ENCODE results near the gene PMM2.

Gene PMM2

DNA sequence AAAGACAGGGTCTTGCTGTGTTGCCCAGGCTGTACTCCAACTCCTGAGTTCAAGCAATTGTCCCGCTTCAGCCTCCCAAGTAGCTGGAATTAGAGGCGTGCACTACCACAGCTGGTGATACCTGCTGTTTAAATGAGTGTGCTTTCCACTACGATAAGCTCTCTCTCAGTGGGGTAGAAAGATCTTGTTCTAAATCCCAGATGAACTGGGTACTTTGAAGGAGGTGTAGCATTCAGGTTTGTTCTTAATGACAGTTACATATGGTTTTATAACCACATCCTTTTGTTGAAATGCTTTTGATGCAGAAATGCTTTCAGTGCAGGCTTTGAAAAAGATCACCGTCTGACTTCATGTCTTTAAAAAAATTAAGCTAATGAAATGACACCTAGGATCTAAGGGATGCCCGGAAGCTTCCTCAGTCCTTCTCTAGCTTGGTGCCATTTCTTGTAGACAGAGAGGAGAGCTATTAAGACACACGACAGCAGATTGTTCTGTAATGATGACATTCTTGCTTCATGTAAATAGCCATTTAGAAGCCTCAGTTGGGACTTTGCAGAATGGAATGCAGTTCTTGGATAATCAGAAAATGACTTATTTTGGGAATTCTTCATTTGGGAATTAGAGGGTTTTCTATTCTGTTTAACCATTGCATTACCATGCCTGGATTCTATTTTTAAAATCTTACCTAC is 19.5 kb downstream of the PMM2 start:
- Histone ChIP-seq H2BK120ac (ENCODE audit: insufficient read depth, low read length, poor library complexity) (no peak overlapping the region), H3K79me1 (ENCODE audit: low read length) (no peaks in the 10 kb centered on the region), H4K91ac (ENCODE audit: low read depth, low read length) (no peak overlapping the region), H3K27ac (ENCODE audit: low read depth, low read length) (no peak overlapping the region), H2BK5ac (ENCODE audit: low read depth, low read length, poor library complexity) (no peak overlapping the region), H2BK12ac (ENCODE audit: low read length) (no peak overlapping the region), H3K9me3 (ENCODE audit: insufficient read depth, low read depth, low read length) (no peaks in the 10 kb centered on the region), H3K79me2 (ENCODE audit: control insufficient read depth, insufficient read depth, low read length, poor library complexity) (no peaks in the 10 kb centered on the region), H2AFZ (ENCODE audit: insufficient read depth, low read length, poor library complexity) (no peak overlapping the region), H4K12ac (ENCODE audit: low read depth, low read length) (no peak overlapping the region), H3K27me3 (ENCODE audit: insufficient read depth, low read length) (no peaks in the 10 kb centered on the region), H3K4me2 (ENCODE audit: low read length) (no peak overlapping the region), H2AK5ac (ENCODE audit: low read length) (no peak overlapping the region), H4K8ac (ENCODE audit: low read depth, low read length) (no peak overlapping the region), H3K36me3 (ENCODE audit: control insufficient read depth in 1 of 2, insufficient read depth in 2 of 2, low read length in 2 of 2) (peaks cover 42 to 68% of the 10 kb centered on the region in 2 experiments), H3K18ac (ENCODE audit: low read length) (no peak overlapping the region), H3K4me3 (ENCODE audit: low read depth, low read length) (no peak overlapping the region), H3K4me1 (ENCODE audit: control insufficient read depth in 1 of 2, insufficient read depth in 2 of 2, low read length in 2 of 2) (no peaks in the 10 kb centered on the region), H3K9ac (ENCODE audit: low read length) (no peak overlapping the region), H3K23ac (ENCODE audit: low read length) (no peak overlapping the region), H3K4ac (ENCODE audit: low read depth, low read length) (no peak overlapping the region), H3K14ac (ENCODE audit: low read length) (no peak overlapping the region)
- WGBS (ENCODE audit: extremely low coverage, insufficient coverage, insufficient read length): no CpG with 5 or more reads among the region's 6 CpGs
- peak in 1 of 2 donors; percentile 6 for DNase-seq

GRCh38 chr16:8818504-8819270 is 21.0 kb downstream of the PMM2 start:
- no peak overlapping the region for H2AFZ ChIP-seq (ENCODE audit: insufficient read depth, low read length, poor library complexity)
- H3K79me2 ChIP-seq (ENCODE audit: control insufficient read depth, insufficient read depth, low read length, poor library complexity): no peaks in the 10 kb centered on the region
- no peak overlapping the region for H2BK120ac ChIP-seq (ENCODE audit: insufficient read depth, low read length, poor library complexity)
- H3K27ac ChIP-seq (ENCODE audit: low read depth, low read length): no peak overlapping the region
- H3K4ac ChIP-seq (ENCODE audit: low read depth, low read length): no peak overlapping the region
- no peaks in the 10 kb centered on the region for H3K4me1 ChIP-seq (ENCODE audit: control insufficient read depth in 1 of 2, insufficient read depth in 2 of 2, low read length in 2 of 2)
- no peak overlapping the region for H3K4me2 ChIP-seq (ENCODE audit: low read length)
- WGBS (ENCODE audit: extremely low coverage, insufficient coverage, insufficient read length): no CpG with 5 or more reads among the region's 10 CpGs
- H3K9ac ChIP-seq (ENCODE audit: low read length): no peak overlapping the region
- H3K4me3 ChIP-seq (ENCODE audit: low read depth, low read length): no peak overlapping the region
- H2AK5ac ChIP-seq (ENCODE audit: low read length): no peak overlapping the region
- no peak overlapping the region for H3K23ac ChIP-seq (ENCODE audit: low read length)
- no peaks in the 10 kb centered on the region for H3K79me1 ChIP-seq (ENCODE audit: low read length)
- no peak overlapping the region for H4K8ac ChIP-seq (ENCODE audit: low read depth, low read length)
- no peak overlapping the region for H4K12ac ChIP-seq (ENCODE audit: low read depth, low read length)
- no peak overlapping the region for H3K14ac ChIP-seq (ENCODE audit: low read length)
- H2BK5ac ChIP-seq (ENCODE audit: low read depth, low read length, poor library complexity): no peak overlapping the region
- H3K9me3 ChIP-seq (ENCODE audit: insufficient read depth, low read depth, low read length): no peaks in the 10 kb centered on the region
- H3K36me3 ChIP-seq (ENCODE audit: control insufficient read depth in 1 of 2, insufficient read depth in 2 of 2, low read length in 2 of 2): peaks cover 30 to 54% of the 10 kb centered on the region in 2 experiments
- no peak for DNase-seq
- no peak overlapping the region for H4K91ac ChIP-seq (ENCODE audit: low read depth, low read length)
- no peak overlapping the region for H3K18ac ChIP-seq (ENCODE audit: low read length)
- no peaks in the 10 kb centered on the region for H3K27me3 ChIP-seq (ENCODE audit: insufficient read depth, low read length)
- no peak overlapping the region for H2BK12ac ChIP-seq (ENCODE audit: low read length)

DNA sequence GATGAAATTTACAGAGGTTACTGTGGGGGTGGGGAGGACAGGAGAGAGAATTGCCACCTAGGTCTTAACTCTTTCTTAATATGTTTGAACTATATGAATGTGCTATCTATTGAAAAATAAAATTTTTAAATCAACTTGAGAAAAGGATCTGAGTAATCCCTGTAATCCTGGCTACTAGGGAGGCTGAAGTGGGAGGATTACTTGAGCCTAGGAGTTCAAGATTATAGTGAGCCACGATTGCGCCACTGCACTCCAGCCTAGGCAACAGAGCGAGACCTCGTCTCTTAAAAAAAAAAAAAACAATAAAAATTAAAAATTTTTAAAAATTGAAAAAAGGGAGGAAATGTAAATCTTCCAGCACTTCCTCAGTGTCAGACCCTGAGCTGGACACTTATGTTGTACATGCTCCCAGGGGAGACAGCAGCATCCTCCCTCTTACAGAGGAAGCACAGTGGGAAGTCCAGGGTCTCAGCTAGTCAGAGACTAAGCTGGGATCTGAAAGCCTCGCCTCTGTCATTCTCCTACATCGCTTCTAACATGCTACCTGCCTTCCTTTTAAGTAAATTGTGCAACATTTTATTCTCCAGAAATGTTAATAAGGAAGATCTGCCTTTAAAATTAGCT is 21.9 kb downstream of the PMM2 start:
- no peak overlapping the region for H3K4ac ChIP-seq (ENCODE audit: low read depth, low read length)
- H2BK12ac ChIP-seq (ENCODE audit: low read length): no peak overlapping the region
- no peak overlapping the region for H3K4me3 ChIP-seq (ENCODE audit: low read depth, low read length)
- no peak overlapping the region for H4K12ac ChIP-seq (ENCODE audit: low read depth, low read length)
- H3K79me1 ChIP-seq (ENCODE audit: low read length): no peaks in the 10 kb centered on the region
- no peak overlapping the region for H2AFZ ChIP-seq (ENCODE audit: insufficient read depth, low read length, poor library complexity)
- no peak overlapping the region for H3K14ac ChIP-seq (ENCODE audit: low read length)
- H3K18ac ChIP-seq (ENCODE audit: low read length): no peak overlapping the region
- DNase-seq: no peak
- H3K36me3 ChIP-seq (ENCODE audit: control insufficient read depth in 1 of 2, insufficient read depth in 2 of 2, low read length in 2 of 2): peaks cover 24 to 47% of the 10 kb centered on the region in 2 experiments
- H4K8ac ChIP-seq (ENCODE audit: low read depth, low read length): no peak overlapping the region
- no peak overlapping the region for H3K23ac ChIP-seq (ENCODE audit: low read length)
- no peak overlapping the region for H3K9ac ChIP-seq (ENCODE audit: low read length)
- no peak overlapping the region for H2AK5ac ChIP-seq (ENCODE audit: low read length)
- H4K91ac ChIP-seq (ENCODE audit: low read depth, low read length): no peak overlapping the region
- H3K27me3 ChIP-seq (ENCODE audit: insufficient read depth, low read length): no peaks in the 10 kb centered on the region
- H3K79me2 ChIP-seq (ENCODE audit: control insufficient read depth, insufficient read depth, low read length, poor library complexity): no peaks in the 10 kb centered on the region
- WGBS (ENCODE audit: extremely low coverage, insufficient coverage, insufficient read length): no CpG with 5 or more reads among the region's 6 CpGs
- no peaks in the 10 kb centered on the region for H3K9me3 ChIP-seq (ENCODE audit: insufficient read depth, low read depth, low read length)
- H2BK5ac ChIP-seq (ENCODE audit: low read depth, low read length, poor library complexity): no peak overlapping the region
- no peaks in the 10 kb centered on the region for H3K4me1 ChIP-seq (ENCODE audit: control insufficient read depth in 1 of 2, insufficient read depth in 2 of 2, low read length in 2 of 2)
- no peak overlapping the region for H3K4me2 ChIP-seq (ENCODE audit: low read length)
- no peak overlapping the region for H3K27ac ChIP-seq (ENCODE audit: low read depth, low read length)
- no peak overlapping the region for H2BK120ac ChIP-seq (ENCODE audit: insufficient read depth, low read length, poor library complexity)

DNA sequence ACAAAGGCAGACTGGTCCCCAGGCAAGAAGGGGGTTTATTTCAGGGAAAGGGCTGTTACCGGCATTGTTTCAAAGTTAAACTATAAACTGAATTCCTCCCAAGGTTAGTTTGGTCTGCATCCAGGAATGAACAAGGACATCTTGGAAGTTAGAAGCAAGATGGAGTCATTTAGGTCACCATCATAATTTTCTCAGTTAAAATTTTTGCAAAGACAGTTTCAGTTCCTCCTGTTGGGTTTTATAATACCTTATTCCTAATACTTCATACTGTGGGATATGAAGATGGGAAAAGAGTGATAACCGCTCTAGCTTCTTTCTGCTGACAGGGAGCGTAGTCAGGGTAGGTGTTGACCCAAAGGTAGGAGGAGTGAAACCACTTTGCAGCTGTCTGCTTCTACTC is 24.8 kb downstream of the PMM2 start:
- Histone ChIP-seq H4K91ac (ENCODE audit: low read depth, low read length) (no peak overlapping the region), H3K18ac (ENCODE audit: low read length) (no peak overlapping the region), H3K9me3 (ENCODE audit: insufficient read depth, low read depth, low read length) (no peaks in the 10 kb centered on the region), H3K27me3 (ENCODE audit: insufficient read depth, low read length) (no peaks in the 10 kb centered on the region), H3K9ac (ENCODE audit: low read length) (no peak overlapping the region), H3K4me3 (ENCODE audit: low read depth, low read length) (no peak overlapping the region), H3K79me2 (ENCODE audit: control insufficient read depth, insufficient read depth, low read length, poor library complexity) (no peaks in the 10 kb centered on the region), H4K12ac (ENCODE audit: low read depth, low read length) (no peak overlapping the region), H3K14ac (ENCODE audit: low read length) (no peak overlapping the region), H2AK5ac (ENCODE audit: low read length) (no peak overlapping the region), H4K8ac (ENCODE audit: low read depth, low read length) (no peak overlapping the region), H3K36me3 (ENCODE audit: control insufficient read depth in 1 of 2, insufficient read depth in 2 of 2, low read length in 2 of 2) (peaks cover 16 to 37% of the 10 kb centered on the region in 2 experiments), H3K27ac (ENCODE audit: low read depth, low read length) (no peak overlapping the region), H3K79me1 (ENCODE audit: low read length) (no peaks in the 10 kb centered on the region), H3K4me2 (ENCODE audit: low read length) (no peak overlapping the region), H3K23ac (ENCODE audit: low read length) (no peak overlapping the region), H2BK12ac (ENCODE audit: low read length) (no peak overlapping the region), H2AFZ (ENCODE audit: insufficient read depth, low read length, poor library complexity) (no peak overlapping the region), H3K4me1 (ENCODE audit: control insufficient read depth in 1 of 2, insufficient read depth in 2 of 2, low read length in 2 of 2) (no peaks in the 10 kb centered on the region), H3K4ac (ENCODE audit: low read depth, low read length) (no peak overlapping the region), H2BK5ac (ENCODE audit: low read depth, low read length, poor library complexity) (no peak overlapping the region), H2BK120ac (ENCODE audit: insufficient read depth, low read length, poor library complexity) (no peak overlapping the region)
- DNase-seq: no peak
- no CpG with 5 or more reads among the region's 3 CpGs for WGBS (ENCODE audit: extremely low coverage, insufficient coverage, insufficient read length)
